Adipocyte (in vitro differentiated cells): Measurements from ENCODE around the gene ATPAF2.

Source experiments
- DNase-seq: peaks from one replicate; pipeline ENCODE4 v3.0.0-alpha.2; 2015; ENCODE audit warnings: low read depth
- H3K27me3 ChIP-seq: replicated peaks from 2 replicates; pipeline ENCODE4 v1.7.0; 2013; ENCODE audit warnings: mild to moderate bottlenecking, low read length, moderate library complexity; ENCODE audit not compliant: control insufficient read depth, insufficient read depth
- H3K36me3 ChIP-seq: 2 replicates; pipeline ENCODE4 v1.7.0; 2013; ENCODE audit warnings: low read length, mild to moderate bottlenecking, moderate library complexity; ENCODE audit not compliant: control insufficient read depth, insufficient read depth, severe bottlenecking
- H3K4me1 ChIP-seq: 2 replicates; pipeline ENCODE4 v1.7.0; 2013; ENCODE audit warnings: mild to moderate bottlenecking, low read length, moderate library complexity; ENCODE audit not compliant: control insufficient read depth, insufficient read depth
- H3K4me3 ChIP-seq: 2 replicates; pipeline ENCODE4 v1.7.0; 2013; ENCODE audit warnings: mild to moderate bottlenecking, low read length, moderate library complexity
- H3K9ac ChIP-seq: 2 replicates; pipeline ENCODE4 v1.7.0; 2013; ENCODE audit warnings: mild to moderate bottlenecking, low read length, moderate library complexity
- H3K9me3 ChIP-seq: 2 replicates; pipeline ENCODE4 v1.7.0; 2013; ENCODE audit warnings: mild to moderate bottlenecking, low read length, moderate library complexity; ENCODE audit not compliant: control insufficient read depth

ATPAF2 gene

DNA sequence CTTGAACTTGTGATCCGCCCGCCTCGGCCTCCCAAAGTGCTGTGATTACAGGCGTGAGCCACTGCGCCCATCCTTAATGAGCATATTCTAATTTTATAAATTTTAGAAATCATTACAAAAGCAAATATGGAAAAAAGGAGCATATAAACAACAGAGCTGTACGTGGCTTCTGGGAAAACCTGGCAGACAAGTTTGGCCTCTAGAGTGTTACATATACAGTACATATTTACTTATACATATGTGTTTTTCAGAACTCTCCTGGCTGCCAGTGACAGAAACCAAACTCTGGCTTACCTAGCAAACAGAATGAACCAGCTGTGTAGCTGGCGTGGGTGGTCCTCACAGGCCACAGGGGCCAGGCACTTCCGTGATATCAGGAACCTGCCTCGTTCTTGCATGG lies 56.2 kb downstream of the ATPAF2 start:
- no peak for DNase-seq

GRCh38 chr17:17981330-17981729 lies 57.6 kb downstream of the ATPAF2 start:
- H3K9me3 ChIP-seq, result no peaks in the 10 kb centered on the region
- H3K9ac ChIP-seq, result no peak overlapping the region
- no peak overlapping the region for H3K4me3 ChIP-seq
- no peaks in the 10 kb centered on the region for H3K27me3 ChIP-seq
- no peak for DNase-seq
- no peaks in the 10 kb centered on the region for H3K36me3 ChIP-seq
- H3K4me1 ChIP-seq, result peaks cover 13% of the 10 kb centered on the region

More for the DNA sequence above, 56.2 kb downstream of the ATPAF2 start:
- Histone ChIP-seq H3K4me3 (no peak overlapping the region), H3K9ac (peak overlapping the region; percentile 18), H3K36me3 (no peaks in the 10 kb centered on the region), H3K4me1 (peaks cover 13% of the 10 kb centered on the region), H3K27me3 (no peaks in the 10 kb centered on the region), H3K9me3 (no peaks in the 10 kb centered on the region)

DNA sequence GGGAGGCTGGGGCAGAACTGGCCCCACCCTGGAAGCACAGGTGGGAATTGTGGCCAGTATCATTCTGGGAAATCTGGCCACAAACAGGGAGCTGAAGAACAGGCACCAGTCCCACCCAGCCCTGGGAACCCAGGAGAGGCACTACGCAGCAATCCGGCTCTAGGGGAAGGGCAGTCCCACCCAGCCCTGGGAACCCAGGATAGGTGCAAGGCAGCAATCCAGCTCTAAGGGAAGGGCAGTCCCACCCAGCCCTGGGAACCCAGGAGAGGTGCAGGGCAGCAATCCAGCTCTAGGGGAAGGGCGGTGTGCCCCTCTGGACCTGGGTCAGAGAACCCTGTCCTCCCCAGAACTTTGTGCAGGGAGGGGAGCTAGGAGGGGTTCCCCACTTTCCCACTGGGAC lies 59.2 kb downstream of the ATPAF2 start:
- no peaks in the 10 kb centered on the region for H3K36me3 ChIP-seq
- peaks cover 13% of the 10 kb centered on the region for H3K4me1 ChIP-seq
- H3K9me3 ChIP-seq, result no peaks in the 10 kb centered on the region
- no peak overlapping the region for H3K9ac ChIP-seq
- no peak overlapping the region for H3K4me3 ChIP-seq
- no peaks in the 10 kb centered on the region for H3K27me3 ChIP-seq
- DNase-seq, result no peak

DNA sequence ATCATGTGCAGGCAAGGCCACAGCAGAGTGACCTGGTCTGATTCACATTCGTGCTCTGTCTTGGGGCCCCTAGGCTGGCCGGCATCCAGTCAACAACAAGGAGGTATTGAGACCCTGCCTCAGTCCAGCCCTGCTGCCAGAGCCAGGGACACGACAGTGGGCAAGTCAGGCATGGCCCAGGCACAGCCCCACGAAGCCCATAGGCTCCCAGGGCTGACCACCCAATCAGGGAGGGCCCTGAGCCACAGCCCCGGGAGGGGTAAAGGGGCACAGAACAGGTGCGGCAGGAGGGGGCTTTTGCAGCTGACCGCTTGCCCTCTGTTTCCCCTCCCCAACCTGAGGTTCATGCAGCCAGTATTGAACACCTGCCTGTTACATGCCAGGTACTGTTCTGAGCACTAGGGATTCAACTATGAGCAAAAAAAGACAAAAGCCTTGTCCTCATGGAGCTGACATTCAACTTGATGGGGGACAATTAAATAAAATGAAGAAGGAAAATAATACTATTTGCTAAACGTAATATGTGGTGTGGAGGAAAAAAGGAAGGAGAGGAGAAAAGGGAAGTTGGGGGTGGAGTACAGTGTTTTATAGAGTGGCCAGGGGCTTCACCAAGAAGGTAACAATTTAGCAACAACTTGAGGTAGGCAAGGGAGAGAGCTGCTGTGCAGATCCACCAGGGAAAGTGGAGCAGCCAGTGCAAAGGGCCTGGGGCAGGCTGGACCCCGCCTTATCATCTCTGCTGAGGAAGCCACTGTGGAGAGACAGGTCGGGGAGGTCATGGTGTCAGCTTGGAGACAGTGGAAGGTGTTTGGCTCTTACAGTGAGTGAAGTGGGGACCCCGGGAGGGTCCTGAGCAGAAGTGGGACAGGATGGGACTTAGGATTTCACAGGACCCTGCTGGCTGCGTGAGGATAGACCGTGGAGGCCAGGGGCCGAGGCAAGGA lies 60.2 kb downstream of the ATPAF2 start:
- Histone ChIP-seq H3K4me1 (peaks cover 11% of the 10 kb centered on the region), H3K9ac (no peak overlapping the region), H3K27me3 (no peaks in the 10 kb centered on the region), H3K36me3 (no peaks in the 10 kb centered on the region), H3K4me3 (no peak overlapping the region), H3K9me3 (no peaks in the 10 kb centered on the region)
- no peak for DNase-seq

DNA sequence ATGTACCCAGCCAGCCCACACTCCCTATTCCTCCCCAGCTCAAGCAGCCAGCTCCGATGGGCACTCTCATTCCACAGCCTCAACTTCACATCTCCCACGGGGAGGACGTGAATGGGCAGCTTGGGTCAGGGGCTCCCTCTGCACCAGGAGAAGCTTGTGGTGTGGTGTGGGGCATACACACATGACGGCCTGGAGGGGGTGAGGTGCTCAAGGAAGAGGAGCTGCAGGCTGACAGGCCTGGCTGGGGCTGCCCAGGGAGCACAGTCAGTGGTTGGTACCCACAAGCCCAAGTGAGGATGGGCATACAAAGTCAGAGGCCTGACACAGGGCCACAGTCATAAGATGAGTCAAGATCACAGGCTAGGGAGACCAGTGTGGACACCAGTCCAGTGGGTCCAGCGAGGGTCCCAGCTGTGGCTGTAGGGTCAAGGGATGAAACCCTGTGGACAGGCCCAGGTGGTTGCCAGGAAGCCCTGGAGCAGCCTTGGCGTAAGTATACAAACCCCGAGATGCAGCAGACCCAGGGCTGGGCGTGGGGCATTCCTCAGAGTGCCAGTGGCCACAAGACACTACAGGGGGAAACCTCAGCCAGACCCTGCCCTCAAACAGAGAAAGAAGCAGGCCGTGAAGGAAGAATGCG lies 61.9 kb downstream of the ATPAF2 start:
- Histone ChIP-seq H3K9ac (no peak overlapping the region), H3K4me1 (peaks cover 5% of the 10 kb centered on the region), H3K27me3 (no peaks in the 10 kb centered on the region), H3K4me3 (no peak overlapping the region), H3K9me3 (no peaks in the 10 kb centered on the region), H3K36me3 (no peaks in the 10 kb centered on the region)
- DNase-seq, result no peak

GRCh38 chr17:17975436-17975835 lies 63.5 kb downstream of the ATPAF2 start:
- DNase-seq, result no peak
- Histone ChIP-seq H3K9me3 (no peaks in the 10 kb centered on the region), H3K27me3 (no peaks in the 10 kb centered on the region), H3K9ac (no peak overlapping the region), H3K4me1 (peaks cover 16% of the 10 kb centered on the region), H3K36me3 (no peaks in the 10 kb centered on the region), H3K4me3 (no peak overlapping the region)

DNA sequence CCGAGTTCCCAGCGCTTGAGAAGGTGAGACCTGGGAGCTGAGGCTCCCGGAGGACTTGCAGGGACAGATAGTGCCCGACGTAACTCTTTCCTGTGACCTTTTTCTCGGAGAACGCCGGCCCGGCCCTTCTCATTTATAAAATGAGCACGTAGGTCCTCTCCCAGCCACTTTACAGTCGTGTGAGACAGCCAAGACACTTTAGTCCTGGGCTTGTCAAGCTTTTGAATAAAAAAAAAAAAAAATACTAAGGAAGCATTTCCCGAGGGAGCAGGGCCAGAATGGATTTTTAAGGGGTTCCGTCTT lies 66.1 kb downstream of the ATPAF2 start:
- Histone ChIP-seq H3K27me3 (no peaks in the 10 kb centered on the region), H3K9me3 (no peaks in the 10 kb centered on the region), H3K4me1 (peaks cover 20% of the 10 kb centered on the region), H3K36me3 (no peaks in the 10 kb centered on the region), H3K4me3 (peak overlapping the region; percentile 90), H3K9ac (peak overlapping the region; percentile 80)
- no peak for DNase-seq

DNA sequence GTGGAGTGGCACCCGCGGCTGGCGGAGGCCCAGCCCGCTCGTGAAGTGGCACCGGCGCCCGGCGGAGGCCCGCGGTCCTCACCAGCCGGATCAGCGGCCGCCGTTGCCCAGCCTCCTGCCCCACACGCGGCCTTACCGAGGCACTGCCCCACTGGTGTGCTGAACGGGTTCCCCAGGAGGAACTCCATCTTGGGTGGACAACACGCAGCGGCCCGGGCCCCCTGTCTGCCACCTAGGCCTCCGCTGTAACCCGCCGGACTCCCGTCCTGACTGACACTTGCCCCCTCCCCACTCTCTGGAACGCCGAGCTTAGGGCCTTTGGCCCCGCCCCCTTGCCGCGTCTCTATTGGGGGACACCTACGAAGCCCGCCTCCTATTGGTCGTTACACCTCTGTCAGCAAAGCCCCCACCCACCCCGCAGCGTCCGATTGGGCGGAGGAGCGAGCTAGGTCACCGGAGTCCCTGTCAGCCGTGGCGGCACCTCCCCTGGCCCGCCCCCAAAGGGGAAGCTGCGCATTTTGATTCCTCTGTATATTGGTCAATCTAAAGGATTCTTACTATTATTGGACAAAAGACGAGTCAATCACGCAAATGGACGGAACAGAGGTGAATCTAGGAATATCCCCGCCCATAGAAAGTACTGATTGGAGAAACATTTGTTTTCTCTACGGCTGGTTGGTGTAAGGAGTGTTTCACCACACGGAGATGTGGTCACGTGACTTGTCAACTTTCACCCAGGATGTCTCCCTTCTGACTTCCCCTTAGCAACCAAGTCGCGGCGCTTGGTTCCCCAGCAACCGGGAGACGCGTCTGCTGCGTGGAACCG lies 66.6 kb downstream of the ATPAF2 start, which contains the start of the genes DRC3 and TOM1L2:
TSS of gene DRC3 (plus strand) at position 737 of the 826 bp plus-strand sequence. CDS start 4,737 bp downstream, outside the sequence.
TSS of gene TOM1L2 (minus strand) at position 275 of the 826 bp plus-strand sequence. CDS start at position 188, 87 bp downstream.
- Histone ChIP-seq H3K9me3 (no peaks in the 10 kb centered on the region), H3K27me3 (no peaks in the 10 kb centered on the region), H3K4me1 (peaks cover 25% of the 10 kb centered on the region), H3K36me3 (no peaks in the 10 kb centered on the region), H3K9ac (peak within 1 kb of the TSS; percentile 90), H3K4me3 (peak within 1 kb of the TSS; percentile 95)
- DNase-seq, result peak; percentile 100

- peak; percentile 57 for DNase-seq
- Histone ChIP-seq H3K4me1 (peaks cover 28% of the 10 kb centered on the region), H3K27me3 (no peaks in the 10 kb centered on the region), H3K9ac (peak overlapping the region; percentile 90), H3K4me3 (peak overlapping the region; percentile 95), H3K36me3 (no peaks in the 10 kb centered on the region), H3K9me3 (no peaks in the 10 kb centered on the region)
Measured at GRCh38 chr17:17971431-17972125, 67.4 kb downstream of the ATPAF2 start.

DNA sequence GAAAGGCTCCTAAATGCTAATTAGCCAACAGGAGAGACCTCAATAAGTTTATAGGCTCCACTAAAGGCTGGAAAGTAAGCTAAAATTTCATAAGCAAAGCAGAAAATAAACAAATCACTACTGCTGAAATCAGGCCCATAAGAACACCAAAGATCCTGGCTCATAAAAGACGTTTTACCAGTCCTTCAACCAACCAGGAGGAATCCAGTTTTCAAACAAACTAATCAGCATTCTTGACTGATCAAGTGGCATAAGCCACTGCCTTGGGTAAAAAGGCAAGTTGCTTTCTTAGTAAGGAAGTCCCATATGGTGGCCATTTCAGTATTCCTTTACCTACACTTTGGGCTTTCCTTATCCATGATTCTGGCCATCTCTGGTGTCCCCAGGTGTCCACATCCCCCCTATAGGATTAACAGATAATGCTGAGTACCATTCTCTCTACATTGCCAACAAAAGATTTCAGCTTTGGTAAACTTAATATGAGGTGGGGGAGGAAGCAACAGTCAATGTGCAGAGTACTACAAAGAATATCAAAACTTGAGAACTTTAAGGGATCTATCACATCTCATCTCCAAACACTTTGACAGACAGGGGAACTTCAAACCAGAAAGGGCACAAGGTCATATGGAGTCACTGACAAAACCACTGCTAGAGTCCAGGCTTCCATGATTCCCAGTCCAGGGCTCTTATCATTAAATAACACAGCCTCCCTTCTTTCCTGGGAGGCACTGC lies 68.1 kb downstream of the ATPAF2 start:
- peak overlapping the region; percentile 90 for H3K9ac ChIP-seq
- peaks cover 31% of the 10 kb centered on the region for H3K4me1 ChIP-seq
- no peaks in the 10 kb centered on the region for H3K9me3 ChIP-seq
- H3K36me3 ChIP-seq, result no peaks in the 10 kb centered on the region
- H3K27me3 ChIP-seq, result no peaks in the 10 kb centered on the region
- peak; percentile 24 for DNase-seq
- peak overlapping the region; percentile 95 for H3K4me3 ChIP-seq
